DOHH2 (cell line): ENCODE data around the gene ADORA1.
A peak's percentile ranks its signal among the peaks of the same experiment; 100 is the strongest.

Experiments used
- CTCF ChIP-seq: fragments of 200-600 bp; sonication (generic); IDR thresholded peaks from one replicate; pipeline ENCODE4 v1.5.1; 2014; ENCODE audit warnings: antibody characterized with exemption, mild to moderate bottlenecking, low read depth, low read length; ENCODE audit not compliant: poor library complexity, severe bottlenecking
- EZH2phosphoT487 ChIP-seq: fragments of 200-600 bp; sonication (generic); IDR thresholded peaks from 2 replicates; pipeline ENCODE4 v1.6.1; 2017; ENCODE audit warnings: borderline replicate concordance, mild to moderate bottlenecking, antibody characterized with exemption, low read length, moderate library complexity, mixed read lengths

DNA sequence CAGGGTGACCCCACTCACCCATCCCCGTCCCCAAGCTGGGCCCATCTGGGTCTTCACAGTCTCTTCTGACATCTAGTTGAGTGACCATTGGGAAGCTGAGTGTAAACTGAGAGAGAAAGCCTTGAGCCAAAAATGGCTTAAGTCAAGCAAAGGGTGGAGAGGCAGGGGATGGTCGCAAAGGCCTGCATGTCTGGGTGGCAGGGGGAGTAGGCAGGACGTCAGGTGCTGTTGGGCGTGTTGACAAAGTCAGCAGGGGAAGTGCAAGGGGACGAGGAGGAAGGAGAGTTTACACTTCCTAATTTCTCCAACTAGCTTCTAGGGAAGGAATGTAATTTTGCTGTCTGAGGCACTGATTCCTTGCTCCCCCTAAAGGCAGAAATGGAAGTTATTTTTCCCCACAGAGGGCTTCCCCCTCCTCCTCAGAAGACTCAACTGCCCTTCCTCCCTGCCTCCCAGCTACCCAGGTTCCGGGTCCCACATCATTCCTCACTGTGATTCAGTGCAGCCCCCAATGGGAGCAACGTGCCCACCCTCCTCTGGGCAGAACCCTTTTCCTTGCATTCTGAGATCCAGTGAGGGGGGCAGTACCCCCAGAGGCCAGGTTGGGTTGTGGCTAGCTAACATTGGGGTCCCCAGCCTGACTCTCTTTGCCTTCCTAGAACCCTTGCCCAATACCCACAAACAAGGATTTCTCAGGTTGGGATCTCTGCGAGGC lies 1.2 kb upstream of the ADORA1 start:
- TF ChIP-seq CTCF (peak; percentile 46), EZH2phosphoT487 (no peak)
